Heart right ventricle (tissue), 16 donors: Measurements from ENCODE around the gene ADARB1. TPM values are rescaled to one million over a fixed set of nuclear protein-coding genes. Genes with fewer than 3 reads are reported as not detected.

Source experiments
- ATAC-seq, 8 donors: fragments of 200-7000 bp; cut with Tn5 transposase; one replicate each; pipeline ENCODE4 v1.9.1; 2020; ENCODE audit warnings: mild to moderate bottlenecking in 8 of 8, moderate library complexity in 8 of 8, moderate number of reproducible peaks in 1 of 8
- DNase-seq, 2 donors: peaks; one replicate each; pipeline ENCODE4 v3.0.0-alpha.2; 2020
- H3K27ac ChIP-seq, 10 donors: fragments of 200-600 bp; sonication (generic) in 2 of 10; one replicate each; pipeline versions ENCODE4 v1.5.0 to v1.8.0; 2020 to 2022; ENCODE audit warnings: mild to moderate bottlenecking in 3 of 10
- H3K27me3 ChIP-seq, 7 donors: fragments of 200-600 bp; one replicate each; pipeline ENCODE4 v1.8.0; 2021 to 2022; ENCODE audit warnings: mild to moderate bottlenecking in 2 of 7
- H3K36me3 ChIP-seq, 9 donors: fragments of 200-600 bp; sonication (generic) in 1 of 9; one replicate each; pipeline versions ENCODE4 v1.5.0 to v1.8.0; 2020 to 2022; ENCODE audit warnings: mild to moderate bottlenecking in 2 of 9
- H3K4me1 ChIP-seq, 9 donors: fragments of 200-600 bp; sonication (generic) in 1 of 9; one replicate each; pipeline versions ENCODE4 v1.5.0 to v1.8.0; 2020 to 2022; ENCODE audit warnings: mild to moderate bottlenecking in 4 of 9
- H3K4me3 ChIP-seq, 10 donors: fragments of 200-600 bp; sonication (generic) in 2 of 10; one replicate each; pipeline versions ENCODE4 v1.5.0 to v1.8.0; 2020 to 2022; ENCODE audit warnings: mild to moderate bottlenecking in 7 of 10, moderate library complexity in 2 of 10
- H3K9me3 ChIP-seq, 11 donors: fragments of 200-600 bp in 10 of 11; sonication (generic) in 2 of 11; one replicate each; pipeline versions ENCODE4 v1.5.0 to v1.8.0; 2013 to 2022; ENCODE audit warnings: mild to moderate bottlenecking in 2 of 11, control low read depth in 1 of 11, moderate library complexity in 1 of 11
- WGBS, 2 donors: extraction: QIAGEN DNeasy Blood & Tissue Kit; methylation state at CpG; one replicate each; pipeline ENCODE4 v1.1.7; 2013; ENCODE audit warnings: inconsistent platforms in 1 of 2; 5-methylcytosine and 5-hydroxymethylcytosine counted together
- intact Hi-C, 10 donors: fragments of 100-400 bp; cut with DNase I; formaldehyde crosslinking; loops; one replicate each; pipeline versions ENCODE4 v1.11.1 to v1.14.2; 2022
- polyA plus RNA-seq, 2 donors: library from polyadenylated mRNA; stranded (reverse); fragments of 200-250 nt; gene quantifications; one replicate each; pipeline ENCODE4 v1.2.3, GENCODE V29; 2013
- total RNA-seq, 10 donors: library from RNA; stranded (reverse); fragmentation: NEBNext Ultra II Directional in 3 of 10; extraction: Animal tissue kit (Norgen Biotek cat#: 25700) in 3 of 10; gene quantifications; one replicate each; pipeline versions ENCODE4 v1.2.1 to v1.2.4, GENCODE V29; 2021 to 2023
- TF ChIP-seq, protein P1 (sequence below), 9 donors: fragments of 200-600 bp; sonication (generic) in 2 of 9; IDR thresholded peaks; one replicate each; pipeline versions ENCODE4 v1.5.0 to v1.8.0; 2021 to 2022; ENCODE audit warnings: antibody characterized with exemption in 9 of 9, mild to moderate bottlenecking in 5 of 9, moderate library complexity in 1 of 9
- donor health status: Arrhythmogenic right ventricular cardiomyopathy.
- donor health status: ischemic (EF 13 %, LVEDD 7.1; RV severe dilation, severe dysfunction).
- donor health status: healthy with polysubstance abuse.
- donor health status: DM: no; HTN: yes; CAD: no.
- donor health status: DM: no; HTN: no; CAD: no.
- donor health status: ischemic (EF 25% LVEDD 6.9; RV normal size, moderate dysfunction).
- donor health status: ischemic (EF 25% LVEDD 5.7; RV mildly dilated, moderate dysfunction).
- donor health status: healthy.
- donor health status: DM: yes; HTN: yes; CAD: no.
- donor health status: Ischemic cardiomyopathy.
- donor health status: ischemic (EF 35%, LVEDD 5.7; RV mildly dilated, moderate dysfunction).
- donor health status: nonischemic (EF 11% LVEDD 7.7; RV severe dilation, severe dysfunction).
- donor health status: DM: yes; HTN: yes; CAD: no.
- donor health status: PGD.
- donor health status: ischemic (EF 29% LVEDD 5.4; RV normal size, mild dysfunction).
- donor health status: nonischemic (EF 23%, LVEDD 6.1; RV moderate dilation, normal function).

Gene ADARB1
- total and polyA plus RNA-seq, 12 donors: 7.4 to 21.2 (median 13.5) TPM

DNA sequence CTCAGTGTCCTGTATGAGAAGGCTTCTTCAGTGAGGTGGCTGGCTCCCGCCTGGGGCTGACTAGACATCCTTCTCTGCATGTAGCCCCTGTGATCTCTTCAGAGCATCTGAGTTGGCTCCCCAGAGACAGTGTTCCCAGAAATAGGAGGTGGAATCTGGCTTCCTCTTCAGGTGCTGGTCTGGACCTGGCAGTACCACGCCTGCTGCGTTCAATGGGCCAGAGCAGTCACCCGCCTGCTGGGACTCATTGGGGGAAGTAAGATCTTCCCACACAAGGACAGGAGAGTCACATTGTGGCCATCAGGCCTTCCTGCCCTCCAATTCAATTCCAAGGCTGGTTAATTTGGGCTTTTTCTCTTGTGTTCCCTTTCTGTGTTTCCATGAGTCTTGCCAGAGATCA lies 51.0 kb downstream of the ADARB1 start:
- Histone ChIP-seq H3K27me3 (no peaks in the 10 kb centered on the region), H3K4me3 (no peak overlapping the region), H3K9me3 (no peaks in the 10 kb centered on the region), H3K4me1 (peaks cover 15 to 46% (median 38%) of the 10 kb centered on the region in 9 donors), H3K27ac (peak overlapping the region in 1 of 10 donors; percentile 6), H3K36me3 (peaks cover 0 to 11% (median 0%) of the 10 kb centered on the region in 9 donors)
- intact Hi-C loops: loop anchor here in 6 of 10 donors (5.0 to 10.0 kb wide), 5 partner anchors 33 to 53 kb away; partner anchors contain the start of gene ADARB1 (in 2 of the 6)
- TF ChIP-seq, protein P1, sequence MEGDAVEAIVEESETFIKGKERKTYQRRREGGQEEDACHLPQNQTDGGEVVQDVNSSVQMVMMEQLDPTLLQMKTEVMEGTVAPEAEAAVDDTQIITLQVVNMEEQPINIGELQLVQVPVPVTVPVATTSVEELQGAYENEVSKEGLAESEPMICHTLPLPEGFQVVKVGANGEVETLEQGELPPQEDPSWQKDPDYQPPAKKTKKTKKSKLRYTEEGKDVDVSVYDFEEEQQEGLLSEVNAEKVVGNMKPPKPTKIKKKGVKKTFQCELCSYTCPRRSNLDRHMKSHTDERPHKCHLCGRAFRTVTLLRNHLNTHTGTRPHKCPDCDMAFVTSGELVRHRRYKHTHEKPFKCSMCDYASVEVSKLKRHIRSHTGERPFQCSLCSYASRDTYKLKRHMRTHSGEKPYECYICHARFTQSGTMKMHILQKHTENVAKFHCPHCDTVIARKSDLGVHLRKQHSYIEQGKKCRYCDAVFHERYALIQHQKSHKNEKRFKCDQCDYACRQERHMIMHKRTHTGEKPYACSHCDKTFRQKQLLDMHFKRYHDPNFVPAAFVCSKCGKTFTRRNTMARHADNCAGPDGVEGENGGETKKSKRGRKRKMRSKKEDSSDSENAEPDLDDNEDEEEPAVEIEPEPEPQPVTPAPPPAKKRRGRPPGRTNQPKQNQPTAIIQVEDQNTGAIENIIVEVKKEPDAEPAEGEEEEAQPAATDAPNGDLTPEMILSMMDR (IDR thresholded peaks at IDR 0.05): peak in 1 of 9 donors; percentile 11
- no peak for DNase-seq
- WGBS, 2 donors: 69 to 76% methylated on average over 4 of the region's 4 CpGs
- no peak for ATAC-seq

DNA sequence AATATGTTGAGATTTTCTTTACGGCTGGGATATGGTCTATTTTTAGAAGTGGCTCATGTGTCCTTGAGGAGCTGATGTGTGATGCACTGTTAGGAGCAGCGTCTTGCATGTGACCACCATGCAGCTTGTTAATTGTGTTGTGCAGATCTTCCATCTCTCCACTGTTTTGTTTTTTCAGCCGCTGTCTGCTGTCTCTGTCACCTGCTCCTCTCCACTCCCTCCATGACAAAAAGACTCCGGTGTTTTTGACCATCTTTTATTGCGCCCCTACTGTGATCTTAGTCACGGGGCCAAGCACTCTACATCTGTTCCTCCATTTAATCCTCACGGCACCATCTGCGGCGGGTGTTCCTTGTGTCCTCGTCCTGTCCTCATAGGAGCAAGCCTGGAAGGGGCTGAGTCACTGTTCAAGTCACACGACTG lies 51.8 kb downstream of the ADARB1 start:
- H3K36me3 ChIP-seq: peaks cover 0 to 2% (median 0%) of the 10 kb centered on the region in 9 donors
- no peaks in the 10 kb centered on the region for H3K27me3 ChIP-seq
- H3K27ac ChIP-seq: peak overlapping the region in 2 of 10 donors; percentile 6 to 14
- TF ChIP-seq, protein P1 (IDR thresholded peaks at IDR 0.05): no peak
- H3K9me3 ChIP-seq: no peaks in the 10 kb centered on the region
- intact Hi-C loops: loop anchor here in 6 of 10 donors (5.0 to 10.0 kb wide), 5 partner anchors 34 to 54 kb away; partner anchors contain the start of gene ADARB1 (in 2 of the 6)
- DNase-seq (no peak), ATAC-seq (no peak)
- peaks cover 15 to 54% (median 46%) of the 10 kb centered on the region in 9 donors for H3K4me1 ChIP-seq
- H3K4me3 ChIP-seq: no peak overlapping the region
- WGBS, 2 donors: 74 to 75% methylated on average over 11 of the region's 11 CpGs

DNA sequence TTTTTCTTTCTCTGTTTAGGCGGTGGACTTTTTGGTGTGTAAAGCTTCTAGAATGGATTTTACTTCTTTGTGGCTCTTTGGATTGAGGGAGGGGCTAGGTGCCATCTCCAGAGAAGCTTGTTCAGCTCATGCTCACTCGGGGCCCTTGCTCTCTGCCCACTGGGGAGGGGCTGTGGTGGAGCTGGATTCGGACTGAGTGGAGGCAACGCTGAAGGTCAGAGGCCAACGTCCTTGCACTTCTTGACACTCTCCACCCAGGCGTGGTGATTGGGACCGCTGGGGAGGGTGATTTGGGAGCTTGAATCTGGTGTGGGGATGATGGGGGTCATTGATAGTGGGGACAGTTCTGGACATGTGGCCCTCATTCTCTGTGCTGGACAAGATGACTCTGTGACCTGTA lies 52.6 kb downstream of the ADARB1 start:
- WGBS, 2 donors: 86 to 93% methylated on average over 7 of the region's 7 CpGs
- Histone ChIP-seq H3K4me3 (no peak overlapping the region), H3K36me3 (no peaks in the 10 kb centered on the region), H3K4me1 (peaks cover 15 to 61% (median 48%) of the 10 kb centered on the region in 9 donors), H3K9me3 (no peaks in the 10 kb centered on the region), H3K27ac (peak overlapping the region in 1 of 10 donors; percentile 14), H3K27me3 (no peaks in the 10 kb centered on the region)
- TF ChIP-seq, protein P1 (IDR thresholded peaks at IDR 0.05): no peak
- ATAC-seq (no peak), DNase-seq (no peak)
- intact Hi-C loops: loop anchor here in 6 of 10 donors (5.0 to 10.0 kb wide), 5 partner anchors 35 to 55 kb away; partner anchors contain the start of gene ADARB1 (in 2 of the 6)

DNA sequence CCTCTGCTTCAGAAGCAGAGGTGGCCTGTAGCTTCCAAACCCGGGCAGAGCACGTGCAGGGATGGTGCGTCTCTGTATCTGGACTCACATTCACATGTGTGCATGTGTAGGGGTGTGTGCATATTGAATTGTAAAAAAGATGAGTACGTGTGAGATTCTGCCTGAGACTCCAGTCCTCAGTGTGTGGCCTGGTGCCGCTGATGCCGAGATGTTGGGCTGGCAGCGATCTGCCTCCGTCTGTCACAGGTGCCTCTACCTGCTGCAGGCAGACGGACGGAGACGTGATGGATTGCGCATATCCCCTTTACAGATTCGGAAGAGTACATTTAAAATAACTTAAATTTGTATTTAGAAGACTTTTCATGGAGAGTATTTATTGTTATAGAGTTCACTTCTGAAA lies 53.6 kb downstream of the ADARB1 start:
- no peak overlapping the region for H3K27ac ChIP-seq
- WGBS, 2 donors: 89 to 96% methylated on average over 13 of the region's 13 CpGs
- peaks cover 15 to 68% (median 56%) of the 10 kb centered on the region in 9 donors for H3K4me1 ChIP-seq
- H3K9me3 ChIP-seq: no peaks in the 10 kb centered on the region
- no peaks in the 10 kb centered on the region for H3K27me3 ChIP-seq
- ATAC-seq: no peak
- no peaks in the 10 kb centered on the region for H3K36me3 ChIP-seq
- no peak overlapping the region for H3K4me3 ChIP-seq
- TF ChIP-seq, protein P1 (IDR thresholded peaks at IDR 0.05): no peak
- DNase-seq: no peak
- intact Hi-C loops: loop anchor here in 7 of 10 donors (2.0 to 10.0 kb wide), 7 partner anchors 29 to 179 kb away; partner anchors contain the start of gene ADARB1 (in 2 of the 7)
